Right atrium auricular region (tissue), 2 donors: Measurements from ENCODE around the gene RGPD3. TPM values are rescaled to one million over a fixed set of nuclear protein-coding genes. Genes with fewer than 3 reads are reported as not detected.
A peak's percentile ranks its signal among the peaks of the same experiment; 100 is the strongest.
"Not testable (repeated sequence)": the region's sequence is repeated elsewhere in the genome, so short reads cannot be mapped to it uniquely, and the experiment has no call there.

Source experiments
- DNase-seq: peaks from one replicate; pipeline ENCODE4 v3.0.0-alpha.2; 2019; ENCODE audit warnings: low spot score
- H3K27ac ChIP-seq, 2 donors: fragments of 200-600 bp; sonication (generic); 1 replicate in 1 of 2; 2 replicates in 1 of 2; pipeline ENCODE4 v1.5.1; 2016 to 2019
- H3K27me3 ChIP-seq, 2 donors: fragments of 200-600 bp; sonication (generic); one replicate each; pipeline versions ENCODE4 v1.5.1 to v1.6.0; 2017 to 2019
- H3K36me3 ChIP-seq: fragments of 200-600 bp; sonication (generic); one replicate; pipeline ENCODE4 v1.5.1; 2016
- H3K4me1 ChIP-seq, 2 donors: fragments of 200-600 bp; sonication (generic); one replicate each; pipeline versions ENCODE4 v1.5.1 to v1.6.0; 2017 to 2019
- H3K4me3 ChIP-seq, 2 donors: fragments of 200-600 bp; sonication (generic); 1 replicate in 1 of 2; 2 replicates in 1 of 2; pipeline ENCODE4 v1.5.1; 2017 to 2019; ENCODE audit warnings: mild to moderate bottlenecking in 1 of 2, moderate library complexity in 1 of 2
- H3K9me3 ChIP-seq, 2 donors: fragments of 200-600 bp; sonication (generic); one replicate each; pipeline ENCODE4 v1.5.1; 2019
- CTCF ChIP-seq, 2 donors: fragments of 200-600 bp; sonication (generic); IDR thresholded peaks; one replicate each; pipeline ENCODE4 v1.5.1; 2019; ENCODE audit warnings: antibody characterized with exemption in 2 of 2
- total RNA-seq, 2 donors: library from RNA; depleted of rRNA; stranded (reverse); fragments of >200 nt; gene quantifications; one replicate each; pipeline ENCODE4 v1.1.0, GENCODE V29; 2016

RGPD3 gene
- total RNA-seq, 2 donors from 2014 or later: 0.43 to 0.48 TPM

- H3K9me3 ChIP-seq, H3K27me3 ChIP-seq, H3K4me3 ChIP-seq, H3K4me1 ChIP-seq, H3K27ac ChIP-seq, H3K36me3 ChIP-seq, DNase-seq: not testable (repeated sequence)
- peak in 1 of 2 donors; percentile 53 for TF ChIP-seq CTCF (IDR thresholded peaks at IDR 0.05)
These were observed 2.4 kb upstream of the RGPD3 start for GRCh38 chr2:106470658-106471057.

- not testable (repeated sequence) for H3K27ac ChIP-seq, H3K9me3 ChIP-seq, H3K36me3 ChIP-seq, H3K4me3 ChIP-seq, H3K4me1 ChIP-seq, H3K27me3 ChIP-seq, DNase-seq
These were observed 697 bp downstream of the RGPD3 start for GRCh38 chr2:106467516-106467915.

DNA sequence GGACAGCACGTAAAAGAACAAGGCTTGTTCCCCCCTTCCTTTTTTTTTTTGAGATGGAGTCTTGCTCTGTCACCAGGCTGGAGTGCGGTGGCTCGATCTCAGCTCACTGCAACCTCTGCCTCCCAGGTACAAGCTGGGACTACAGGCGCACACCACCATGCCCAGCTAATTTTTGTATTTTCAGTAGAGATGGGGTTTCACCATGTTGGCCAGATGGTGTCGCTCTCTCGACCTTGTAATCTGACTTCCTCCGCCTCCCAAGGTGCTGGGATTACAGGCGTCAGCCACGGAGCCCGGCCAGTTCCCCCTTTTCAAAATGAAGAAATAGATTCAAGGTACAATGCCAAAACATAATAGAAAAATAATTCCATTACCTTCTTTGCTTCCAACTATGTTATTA is 6.3 kb downstream of the RGPD3 start:
- not testable (repeated sequence) for H3K9me3 ChIP-seq, H3K27me3 ChIP-seq, DNase-seq, H3K27ac ChIP-seq, H3K36me3 ChIP-seq, H3K4me3 ChIP-seq, H3K4me1 ChIP-seq
- peak in 1 of 2 donors; percentile 16 for TF ChIP-seq CTCF (IDR thresholded peaks at IDR 0.05)

GRCh38 chr2:106390680-106391079 is 77.5 kb downstream of the RGPD3 start:
- not testable (repeated sequence) for H3K27ac ChIP-seq, H3K9me3 ChIP-seq, H3K4me1 ChIP-seq, DNase-seq, H3K36me3 ChIP-seq, H3K27me3 ChIP-seq, H3K4me3 ChIP-seq

DNA sequence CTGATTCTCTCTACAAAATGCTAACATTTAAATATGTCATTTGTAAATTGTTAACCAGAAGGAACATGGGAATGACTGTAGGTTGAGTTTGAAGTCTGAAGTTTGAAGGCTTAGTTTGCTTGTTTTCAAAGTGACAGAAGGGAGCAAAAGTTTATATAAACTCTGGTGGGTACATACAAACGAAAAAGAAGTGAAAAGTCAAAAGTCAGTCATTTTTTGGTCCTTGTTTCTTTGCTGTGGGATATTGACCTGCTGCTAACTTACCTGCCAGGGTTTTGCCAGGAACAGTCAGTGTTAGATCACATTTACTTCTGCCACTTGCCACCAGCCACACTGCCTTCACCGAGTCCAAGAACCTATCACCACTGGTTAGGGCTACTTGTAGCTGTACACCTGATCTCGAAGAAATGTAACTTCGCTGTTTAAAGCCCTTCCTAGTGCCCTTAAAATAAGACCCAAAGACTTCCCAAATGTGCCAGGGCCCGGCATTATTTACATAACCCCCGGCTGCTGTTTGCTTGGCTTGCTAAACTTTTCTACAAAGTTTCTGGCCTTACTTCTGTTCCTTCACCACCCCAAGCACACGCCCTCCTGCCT is 79.3 kb downstream of the RGPD3 start:
- not testable (repeated sequence) for H3K4me1 ChIP-seq

DNA sequence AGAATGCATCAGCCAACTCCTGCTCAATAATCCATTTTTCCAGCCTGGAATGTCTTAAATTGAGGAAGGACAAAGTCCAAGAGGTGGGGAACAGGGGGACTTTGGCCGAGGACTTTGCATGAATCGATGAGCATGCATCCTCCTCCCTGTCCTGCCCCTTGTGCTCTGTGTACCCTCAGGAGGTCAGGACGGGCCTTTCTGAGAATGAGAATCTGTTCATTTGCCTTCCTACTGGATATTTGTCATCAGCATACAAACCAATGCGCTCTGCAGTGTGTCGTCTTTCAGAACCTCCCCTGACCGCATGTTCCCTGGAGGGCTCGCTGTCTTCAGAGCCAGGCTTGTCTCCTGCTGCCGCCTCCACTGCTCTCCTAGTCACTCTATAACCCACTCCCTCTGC is 83.7 kb downstream of the RGPD3 start:
- H3K27ac ChIP-seq, H3K4me1 ChIP-seq, H3K4me3 ChIP-seq, DNase-seq, H3K36me3 ChIP-seq, H3K9me3 ChIP-seq, H3K27me3 ChIP-seq: not testable (repeated sequence)

More for the DNA sequence above, 79.3 kb downstream of the RGPD3 start:
- not testable (repeated sequence) for H3K36me3 ChIP-seq, H3K4me3 ChIP-seq, H3K27me3 ChIP-seq, DNase-seq, H3K9me3 ChIP-seq, H3K27ac ChIP-seq

GRCh38 chr2:106381867-106382266 is 86.3 kb downstream of the RGPD3 start:
- H3K4me1 ChIP-seq, H3K27me3 ChIP-seq, H3K36me3 ChIP-seq, DNase-seq, H3K4me3 ChIP-seq, H3K9me3 ChIP-seq, H3K27ac ChIP-seq: not testable (repeated sequence)

GRCh38 chr2:106379567-106379966 is 88.6 kb downstream of the RGPD3 start:
- not testable (repeated sequence) for H3K4me1 ChIP-seq, H3K9me3 ChIP-seq, H3K36me3 ChIP-seq, H3K27me3 ChIP-seq, DNase-seq, H3K4me3 ChIP-seq, H3K27ac ChIP-seq

DNA sequence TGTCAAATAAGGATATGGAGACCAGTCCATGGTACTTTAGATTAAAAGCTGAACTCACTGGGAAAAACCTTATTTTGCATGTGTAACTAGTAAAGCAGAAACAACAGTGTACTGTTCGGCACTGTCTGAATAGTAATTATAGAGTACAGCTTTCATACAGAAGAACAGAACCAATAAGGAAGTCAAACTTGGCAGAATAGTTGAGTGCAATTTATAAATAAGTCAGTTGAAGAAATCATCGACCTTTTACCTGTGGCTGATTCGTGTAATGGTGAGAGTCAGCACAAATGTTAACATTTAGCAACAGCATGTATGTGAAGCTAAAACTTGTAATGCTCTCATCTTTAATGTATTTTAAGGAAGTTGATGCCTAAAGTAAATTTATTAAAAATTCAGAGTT is 99.0 kb downstream of the RGPD3 start:
- H3K36me3 ChIP-seq, DNase-seq, H3K27ac ChIP-seq, H3K9me3 ChIP-seq, H3K27me3 ChIP-seq, H3K4me3 ChIP-seq, H3K4me1 ChIP-seq: not testable (repeated sequence)
